Mucosa of descending colon (tissue), 3 donors: Measurements from ENCODE around the gene COL2A1. TPM values are rescaled to one million over a fixed set of nuclear protein-coding genes. Genes with fewer than 3 reads are reported as not detected.
A peak's percentile ranks its signal among the peaks of the same experiment; 100 is the strongest.

Source experiments
- ATAC-seq: fragments of 200-7000 bp; cut with Tn5 transposase; one replicate; pipeline ENCODE4 v1.9.1; 2020; ENCODE audit warnings: mild to moderate bottlenecking, moderate library complexity
- DNase-seq, 3 donors: peaks; one replicate each; pipeline ENCODE4 v3.0.0-alpha.2; 2020
- H3K36me3 ChIP-seq: fragments of 200-600 bp; one replicate; pipeline ENCODE4 v1.8.0; 2021; ENCODE audit warnings: low read depth, mild to moderate bottlenecking
- H3K4me1 ChIP-seq: fragments of 200-600 bp; one replicate; pipeline ENCODE4 v1.8.0; 2021; ENCODE audit warnings: low read depth, mild to moderate bottlenecking
- H3K4me3 ChIP-seq: fragments of 200-600 bp; one replicate; pipeline ENCODE4 v1.8.0; 2021; ENCODE audit warnings: mild to moderate bottlenecking
- H3K9me3 ChIP-seq: fragments of 200-600 bp; one replicate; pipeline ENCODE4 v1.8.0; 2021; ENCODE audit warnings: mild to moderate bottlenecking
- intact Hi-C, 2 donors: fragments of 100-400 bp; cut with DNase I in 1 of 2; cut with micrococcal nuclease in 1 of 2; formaldehyde crosslinking; loops; one replicate each; pipeline versions ENCODE4 v1.11.0 to v1.11.1; 2022; cut with DNase I, micrococcal nuclease
- total RNA-seq, 3 donors: library from RNA; stranded (reverse); fragmentation: NEBNext Ultra II Directional in 2 of 3; extraction: Animal tissue kit (Norgen Biotek cat#: 25700) in 2 of 3; gene quantifications; one replicate each; pipeline versions ENCODE4 v1.2.1 to v1.2.4, GENCODE V29; 2021 to 2023
- TF ChIP-seq, protein P1 (sequence below): fragments of 200-600 bp; IDR thresholded peaks from one replicate; pipeline ENCODE4 v1.8.0; 2022; ENCODE audit warnings: antibody characterized with exemption, mild to moderate bottlenecking
- donor health status: DM: no; HTN: no; CAD: no; lungs with moderate emphysema.
- donor health status: DM: no; HTN: no; CAD: no.
- donor health status: DM: no; HTN: yes; CAD: no.

COL2A1 gene
- total RNA-seq, 3 donors from 2014 or later, result 0.19 to 1.5 (median 1.2) TPM

DNA sequence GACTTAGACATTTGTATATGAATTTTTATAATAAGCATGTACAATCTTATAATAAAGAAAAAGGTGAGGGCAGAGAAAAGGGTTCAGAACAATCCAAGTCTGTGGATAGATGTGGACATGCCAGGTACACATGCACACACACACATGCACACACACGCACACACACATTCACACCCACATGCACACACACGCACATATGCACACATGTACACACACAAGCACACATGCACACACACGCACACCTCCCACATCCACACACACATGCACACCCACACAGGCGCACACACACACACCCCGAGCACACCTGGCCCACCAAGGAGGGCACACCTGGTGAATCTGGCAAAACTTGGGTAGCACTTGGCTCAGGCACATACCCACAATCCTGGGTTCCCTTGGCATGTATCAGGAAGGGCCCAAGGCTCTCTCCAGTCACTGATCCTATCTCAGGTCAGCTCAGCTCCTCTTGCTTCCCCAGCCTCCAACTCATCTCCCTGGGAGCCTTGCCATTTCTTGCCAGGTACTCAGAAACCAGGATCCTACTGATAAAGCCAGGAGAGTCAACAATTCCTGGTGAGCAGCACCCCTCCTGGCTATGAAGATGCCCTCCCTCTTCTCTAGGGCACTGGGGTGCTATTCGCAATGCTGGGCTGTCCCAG lies 59.5 kb downstream of the COL2A1 start:
- intact Hi-C loops, result no loop called here
- no peaks in the 10 kb centered on the region for H3K36me3 ChIP-seq
- peaks cover 39% of the 10 kb centered on the region for H3K4me1 ChIP-seq
- H3K9me3 ChIP-seq, result no peaks in the 10 kb centered on the region
- no peak overlapping the region for H3K4me3 ChIP-seq
- TF ChIP-seq, protein P1, sequence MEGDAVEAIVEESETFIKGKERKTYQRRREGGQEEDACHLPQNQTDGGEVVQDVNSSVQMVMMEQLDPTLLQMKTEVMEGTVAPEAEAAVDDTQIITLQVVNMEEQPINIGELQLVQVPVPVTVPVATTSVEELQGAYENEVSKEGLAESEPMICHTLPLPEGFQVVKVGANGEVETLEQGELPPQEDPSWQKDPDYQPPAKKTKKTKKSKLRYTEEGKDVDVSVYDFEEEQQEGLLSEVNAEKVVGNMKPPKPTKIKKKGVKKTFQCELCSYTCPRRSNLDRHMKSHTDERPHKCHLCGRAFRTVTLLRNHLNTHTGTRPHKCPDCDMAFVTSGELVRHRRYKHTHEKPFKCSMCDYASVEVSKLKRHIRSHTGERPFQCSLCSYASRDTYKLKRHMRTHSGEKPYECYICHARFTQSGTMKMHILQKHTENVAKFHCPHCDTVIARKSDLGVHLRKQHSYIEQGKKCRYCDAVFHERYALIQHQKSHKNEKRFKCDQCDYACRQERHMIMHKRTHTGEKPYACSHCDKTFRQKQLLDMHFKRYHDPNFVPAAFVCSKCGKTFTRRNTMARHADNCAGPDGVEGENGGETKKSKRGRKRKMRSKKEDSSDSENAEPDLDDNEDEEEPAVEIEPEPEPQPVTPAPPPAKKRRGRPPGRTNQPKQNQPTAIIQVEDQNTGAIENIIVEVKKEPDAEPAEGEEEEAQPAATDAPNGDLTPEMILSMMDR, result no peak
- no peak for DNase-seq
- ATAC-seq, result no peak

DNA sequence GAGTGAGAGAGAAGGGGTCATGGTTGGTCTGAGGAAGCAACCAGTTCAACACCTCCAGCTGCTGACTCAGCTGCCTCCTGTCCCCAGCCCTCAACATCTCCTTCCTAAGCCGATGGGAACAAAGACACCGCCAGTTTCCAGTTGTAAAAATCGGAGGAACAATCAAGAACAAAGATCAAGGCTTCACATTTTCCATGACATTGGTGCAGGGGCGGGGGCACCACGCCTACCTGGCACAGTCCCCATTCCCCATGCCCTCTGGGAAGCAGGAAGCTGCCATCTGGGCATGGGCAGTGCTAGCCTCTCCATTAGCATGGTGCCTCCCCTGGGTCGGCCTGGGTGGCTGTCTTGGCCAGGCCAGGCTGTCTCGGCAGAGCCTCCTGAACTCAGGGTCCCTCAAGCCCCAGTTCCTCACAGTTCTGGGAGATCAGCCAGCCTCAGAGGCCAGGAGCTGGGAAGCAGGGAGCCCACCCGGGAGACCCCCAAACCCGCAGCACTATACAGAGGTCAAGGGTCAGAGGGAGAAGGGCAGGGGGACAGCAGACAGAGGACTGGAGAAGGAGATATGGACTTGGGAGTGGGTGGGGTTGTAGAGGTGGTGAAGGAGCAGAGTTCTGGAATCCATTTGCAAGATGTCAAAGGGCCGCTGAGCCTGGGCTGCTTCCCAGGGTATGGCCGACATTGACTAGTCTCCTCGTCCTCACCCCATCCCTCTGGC lies 60.5 kb downstream of the COL2A1 start:
- DNase-seq (peak; percentile 87 to 95 (median 91)), ATAC-seq (peak; percentile 78)
- Histone ChIP-seq H3K4me3 (no peak overlapping the region), H3K4me1 (peaks cover 36% of the 10 kb centered on the region), H3K9me3 (no peaks in the 10 kb centered on the region), H3K36me3 (no peaks in the 10 kb centered on the region)
- intact Hi-C loops, result no loop called here
- TF ChIP-seq, protein P1, result no peak

DNA sequence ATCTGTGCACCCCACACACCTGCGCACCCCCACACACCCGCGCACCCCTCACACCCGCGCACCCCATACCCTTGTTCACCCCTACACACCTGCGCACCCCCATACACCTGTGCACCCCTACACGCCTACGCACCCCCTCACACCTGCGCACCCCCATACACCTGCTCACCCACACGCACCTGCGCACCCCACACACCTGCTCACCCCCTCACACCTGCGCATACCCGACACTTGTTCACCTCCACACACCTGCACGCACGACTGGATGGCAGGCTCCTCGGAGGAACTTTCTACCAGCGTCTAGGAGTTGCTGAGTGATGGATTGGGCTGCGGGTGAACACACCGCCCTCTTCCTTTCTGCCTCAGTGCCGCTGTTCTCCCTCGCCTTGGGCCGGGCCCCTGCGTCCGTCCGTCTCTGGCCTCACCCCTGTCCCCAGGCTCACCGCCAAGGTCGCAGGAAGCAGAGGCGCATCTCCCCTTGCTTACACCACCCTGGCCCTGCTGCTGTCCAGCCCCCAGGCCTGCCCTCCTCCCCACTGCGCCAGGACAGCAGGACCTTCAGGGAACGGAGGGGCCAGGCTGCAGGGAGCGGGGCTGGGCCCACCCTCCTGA lies 61.6 kb downstream of the COL2A1 start:
- no peak for ATAC-seq
- H3K36me3 ChIP-seq, result no peaks in the 10 kb centered on the region
- intact Hi-C loops, result no loop called here

DNA sequence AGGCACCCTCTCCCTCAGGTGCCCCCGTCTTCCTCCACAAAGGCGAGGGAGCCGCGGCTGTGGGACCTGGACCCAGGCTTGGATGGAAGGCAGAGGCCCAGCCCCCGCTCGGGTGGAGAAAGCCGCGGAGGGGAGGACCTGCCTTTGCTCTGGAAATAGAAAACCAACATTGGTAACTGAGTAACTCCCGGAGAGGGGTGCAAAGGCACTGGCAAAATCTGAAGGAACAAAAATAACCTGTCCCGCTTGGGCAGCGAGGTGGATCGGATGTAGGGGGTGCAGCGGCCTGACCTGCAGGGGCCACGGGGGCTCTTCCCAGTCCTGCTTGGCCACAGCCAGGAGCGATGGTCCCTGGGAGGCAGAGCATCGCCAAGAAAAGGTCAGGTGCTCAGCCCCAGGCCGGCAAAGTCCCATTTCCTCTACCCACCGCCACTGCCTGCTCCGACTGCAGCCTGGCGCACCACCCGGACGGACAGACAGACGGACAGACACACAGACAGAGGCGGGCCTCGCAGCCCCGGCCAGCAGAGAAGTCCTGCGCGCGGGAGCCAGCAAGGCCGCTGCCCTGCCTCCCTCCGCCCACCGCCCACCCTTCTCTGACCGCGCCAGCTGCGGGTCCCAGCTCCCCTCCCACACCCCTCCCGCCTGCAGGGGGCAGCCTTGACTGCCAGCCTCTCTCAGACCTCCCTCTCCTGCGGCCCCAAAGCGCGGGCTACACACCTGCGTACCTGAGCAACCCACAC lies 62.2 kb downstream of the COL2A1 start:
- intact Hi-C loops, result no loop called here
- H3K4me3 ChIP-seq, result no peak overlapping the region
- TF ChIP-seq, protein P1, result peak; percentile 8
- no peaks in the 10 kb centered on the region for H3K36me3 ChIP-seq
- no peaks in the 10 kb centered on the region for H3K9me3 ChIP-seq
- H3K4me1 ChIP-seq, result peaks cover 35% of the 10 kb centered on the region
- ATAC-seq (no peak), DNase-seq (peak in 1 of 3 donors; percentile 58)

More for the DNA sequence above, 61.6 kb downstream of the COL2A1 start:
- H3K4me1 ChIP-seq, result peaks cover 35% of the 10 kb centered on the region
- no peaks in the 10 kb centered on the region for H3K9me3 ChIP-seq
- TF ChIP-seq, protein P1, result no peak
- peak in 1 of 3 donors; percentile 54 for DNase-seq
- no peak overlapping the region for H3K4me3 ChIP-seq

DNA sequence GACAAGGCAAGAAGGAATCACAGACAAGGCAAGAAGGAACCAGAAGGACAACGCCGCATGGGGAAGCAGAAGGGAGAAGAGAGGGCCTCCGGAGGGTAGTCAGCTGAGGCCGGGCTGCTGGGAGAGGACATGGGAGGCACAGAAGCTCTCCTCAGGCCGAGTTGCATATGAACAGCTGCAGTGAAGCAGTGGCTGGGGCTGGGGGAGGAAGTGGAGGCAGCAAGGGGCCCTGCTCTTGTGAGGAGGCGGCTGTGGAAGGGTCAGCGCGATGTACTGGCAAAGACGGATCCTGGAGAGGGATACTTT lies 62.8 kb downstream of the COL2A1 start:
- H3K36me3 ChIP-seq, result no peaks in the 10 kb centered on the region
- no peaks in the 10 kb centered on the region for H3K9me3 ChIP-seq
- intact Hi-C loops, result no loop called here
- H3K4me1 ChIP-seq, result peaks cover 35% of the 10 kb centered on the region
- ATAC-seq (no peak), DNase-seq (no peak)
- no peak overlapping the region for H3K4me3 ChIP-seq
- TF ChIP-seq, protein P1, result no peak
